GM12878 (cell line): ENCODE measurements around the gene INPP4B. TPM values are rescaled to one million over a fixed set of nuclear protein-coding genes. Genes with fewer than 3 reads are reported as not detected.

Source experiments
- EGR1 ChIP-seq, 2 experiments: IDR thresholded peaks; 1 replicate in 1 of 2; 2 replicates in 1 of 2; pipeline ENCODE4 v1.6.1; 2011 to 2012; ENCODE audit warnings: low read depth in 2 of 2, low read length in 2 of 2, borderline replicate concordance in 1 of 2, mild to moderate bottlenecking in 1 of 2, moderate library complexity in 1 of 2
- EZH2 ChIP-seq: IDR thresholded peaks from 2 replicates; pipeline ENCODE4 v1.6.1; 2012; ENCODE audit warnings: low read depth, mild to moderate bottlenecking, control low read depth, inconsistent platforms, low read length, borderline replicate concordance; ENCODE audit not compliant: control insufficient read depth
- FOS ChIP-seq: IDR thresholded peaks from 3 replicates; pipeline ENCODE4 v1.6.1; 2011; ENCODE audit warnings: borderline replicate concordance; ENCODE audit not compliant: insufficient read length; ENCODE audit errors: extremely low read depth
- GATAD2B ChIP-seq: fragments of 450-650 bp; conservative IDR thresholded peaks from 2 replicates; pipeline ENCODE4 v1.6.1; 2017; ENCODE audit warnings: low read depth, mild to moderate bottlenecking, moderate library complexity
- NFIC ChIP-seq: IDR thresholded peaks from 2 replicates; pipeline ENCODE4 v1.6.1; 2012; ENCODE audit warnings: low read depth, mild to moderate bottlenecking, inconsistent platforms, low read length, moderate library complexity
- NR2C1 ChIP-seq: fragments of 450-650 bp; IDR thresholded peaks from 2 replicates; pipeline ENCODE4 v1.6.1; 2017; ENCODE audit warnings: antibody characterized with exemption, mild to moderate bottlenecking, moderate library complexity
- PAX5 ChIP-seq: IDR thresholded peaks from 2 replicates; pipeline ENCODE4 v1.6.1; 2011; ENCODE audit warnings: low read depth, low read length, borderline replicate concordance
- SREBF1 ChIP-seq: IDR thresholded peaks from 2 replicates; pipeline ENCODE4 v1.6.1; 2012; ENCODE audit warnings: mild to moderate bottlenecking, low read length
- STAT3 ChIP-seq: IDR thresholded peaks from 2 replicates; pipeline ENCODE4 v1.6.1; 2011; ENCODE audit warnings: low read depth, low read length, improper control_type of control experiment
- TAF1 ChIP-seq: IDR thresholded peaks from 2 replicates; pipeline ENCODE4 v1.6.1; 2011; ENCODE audit warnings: mild to moderate bottlenecking, low read depth, low read length, borderline replicate concordance
- ZNF207 ChIP-seq: fragments of 450-650 bp; IDR thresholded peaks from 2 replicates; pipeline ENCODE4 v1.6.1; 2014; ENCODE audit warnings: antibody characterized with exemption, mild to moderate bottlenecking, borderline replicate concordance
- polyA plus RNA-seq, 11 experiments: library from polyadenylated mRNA; depleted of rRNA in 4 of 11; unstranded in 6 of 11; stranded (reverse) in 5 of 11; fragments of >200 nt; fragmentation: Nextera tagmentation in 4 of 11; fragmentation: Illumina TruSeq in 1 of 11; extraction: Ambion mirVana in 4 of 11; extraction: Trizol in 1 of 11; gene quantifications; 1 replicate in 1 of 11; 2 replicates in 10 of 11; pipeline versions ENCODE4 v1.2.1 to v1.2.3, GENCODE V29; 2011 to 2016; ENCODE audit warnings: inconsistent platforms in 2 of 11, missing spikeins in 2 of 11, low read depth in 1 of 11
- total RNA-seq, 4 experiments: library from RNA; depleted of rRNA in 3 of 4; stranded (reverse); fragments of >200 nt in 3 of 4; fragmentation: Illumina TruSeq in 1 of 4; extraction: Trizol in 1 of 4; gene quantifications; 2 replicates each; pipeline versions ENCODE4 v1.2.1 to v1.2.3, GENCODE V29; 2013 to 2021
- TF ChIP-seq, protein P1 (sequence below): fragments of 450-650 bp; IDR thresholded peaks from 2 replicates; pipeline ENCODE4 v1.6.1; 2017; ENCODE audit warnings: mild to moderate bottlenecking
- TF ChIP-seq, protein P2 (sequence below): fragments of 450-650 bp; formaldehyde crosslinking; IDR thresholded peaks from 2 replicates; pipeline ENCODE4 v1.4.0; 2020; ENCODE audit warnings: mild to moderate bottlenecking, moderate library complexity
- TF ChIP-seq, protein P3 (sequence below): IDR thresholded peaks from 2 replicates; pipeline ENCODE4 v1.6.1; 2011; ENCODE audit warnings: mild to moderate bottlenecking, low read depth, low read length, moderate library complexity; ENCODE audit not compliant: insufficient replicate concordance
- TF ChIP-seq, protein P4 (sequence below): fragments of 450-650 bp; IDR thresholded peaks from 2 replicates; pipeline ENCODE4 v1.6.1; 2017; ENCODE audit warnings: antibody characterized with exemption, mild to moderate bottlenecking, moderate library complexity
- TF ChIP-seq, protein P5 (sequence below): fragments of 450-650 bp; IDR thresholded peaks from 2 replicates; pipeline ENCODE4 v1.6.1; 2018; ENCODE audit warnings: borderline replicate concordance, mild to moderate bottlenecking; ENCODE audit not compliant: partially characterized antibody

Gene INPP4B
- total and polyA plus RNA-seq, 10 of the 15 experiments (the other 5 are each of a cell fraction or from before 2014, with no cell fraction given), result 0.53 to 11.2 (median 0.95) TPM

DNA sequence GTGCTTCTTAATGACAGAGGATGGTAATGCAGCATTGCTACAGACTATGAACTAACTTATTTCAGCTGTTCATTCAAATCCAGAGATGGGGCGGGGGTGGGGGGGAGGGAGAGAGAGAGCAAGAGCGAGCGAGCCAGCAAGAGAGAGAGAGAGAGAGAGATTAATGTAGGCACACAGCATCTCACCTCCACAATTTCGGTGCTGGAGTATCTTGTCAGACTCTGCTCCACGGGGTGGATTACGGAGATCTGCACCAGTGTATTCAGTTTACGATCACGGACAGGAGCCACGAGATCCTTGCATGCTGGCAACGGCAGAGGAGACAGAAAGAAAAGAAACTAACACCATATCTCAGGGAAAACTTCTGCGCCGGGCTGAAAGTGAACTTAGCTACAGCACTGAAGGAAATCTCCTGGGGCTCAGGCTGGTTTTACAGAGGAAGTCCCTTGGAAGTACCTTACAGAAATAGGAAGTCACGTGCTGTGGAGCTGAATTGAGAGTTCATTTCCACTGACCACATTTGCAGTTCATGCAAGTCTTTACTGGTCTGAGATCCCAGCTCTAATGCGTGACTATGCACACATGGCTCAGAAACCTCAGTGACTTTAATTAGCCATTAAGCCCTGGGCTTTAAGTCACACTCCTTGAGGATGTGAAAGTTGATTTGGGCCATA is 440.9 kb downstream of the INPP4B start (continued):
- TF ChIP-seq, protein P1, sequence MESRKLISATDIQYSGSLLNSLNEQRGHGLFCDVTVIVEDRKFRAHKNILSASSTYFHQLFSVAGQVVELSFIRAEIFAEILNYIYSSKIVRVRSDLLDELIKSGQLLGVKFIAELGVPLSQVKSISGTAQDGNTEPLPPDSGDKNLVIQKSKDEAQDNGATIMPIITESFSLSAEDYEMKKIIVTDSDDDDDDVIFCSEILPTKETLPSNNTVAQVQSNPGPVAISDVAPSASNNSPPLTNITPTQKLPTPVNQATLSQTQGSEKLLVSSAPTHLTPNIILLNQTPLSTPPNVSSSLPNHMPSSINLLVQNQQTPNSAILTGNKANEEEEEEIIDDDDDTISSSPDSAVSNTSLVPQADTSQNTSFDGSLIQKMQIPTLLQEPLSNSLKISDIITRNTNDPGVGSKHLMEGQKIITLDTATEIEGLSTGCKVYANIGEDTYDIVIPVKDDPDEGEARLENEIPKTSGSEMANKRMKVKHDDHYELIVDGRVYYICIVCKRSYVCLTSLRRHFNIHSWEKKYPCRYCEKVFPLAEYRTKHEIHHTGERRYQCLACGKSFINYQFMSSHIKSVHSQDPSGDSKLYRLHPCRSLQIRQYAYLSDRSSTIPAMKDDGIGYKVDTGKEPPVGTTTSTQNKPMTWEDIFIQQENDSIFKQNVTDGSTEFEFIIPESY, result no peak
- TF ChIP-seq EGR1 (IDR thresholded peaks at IDR 0.05; ENCODE audit: borderline replicate concordance in 1 of 2, low read depth in 2 of 2, low read length in 2 of 2) (0 out of 3 replicates have a peak, but pooled peaks of 1 of the 2 experiments have one; percentile 10), ZNF207 (no peak), TAF1 (no peak), SREBF1 (no peak), EZH2 (no peak), PAX5 (no peak), STAT3 (no peak), NFIC (peak; percentile 43; the same call in 1 of the 2 replicates), NR2C1 (0 out of 2 replicates have a peak, but pooled peaks have one; percentile 7), GATAD2B (peak; percentile 65), FOS (no peak)
- TF ChIP-seq, protein P2, sequence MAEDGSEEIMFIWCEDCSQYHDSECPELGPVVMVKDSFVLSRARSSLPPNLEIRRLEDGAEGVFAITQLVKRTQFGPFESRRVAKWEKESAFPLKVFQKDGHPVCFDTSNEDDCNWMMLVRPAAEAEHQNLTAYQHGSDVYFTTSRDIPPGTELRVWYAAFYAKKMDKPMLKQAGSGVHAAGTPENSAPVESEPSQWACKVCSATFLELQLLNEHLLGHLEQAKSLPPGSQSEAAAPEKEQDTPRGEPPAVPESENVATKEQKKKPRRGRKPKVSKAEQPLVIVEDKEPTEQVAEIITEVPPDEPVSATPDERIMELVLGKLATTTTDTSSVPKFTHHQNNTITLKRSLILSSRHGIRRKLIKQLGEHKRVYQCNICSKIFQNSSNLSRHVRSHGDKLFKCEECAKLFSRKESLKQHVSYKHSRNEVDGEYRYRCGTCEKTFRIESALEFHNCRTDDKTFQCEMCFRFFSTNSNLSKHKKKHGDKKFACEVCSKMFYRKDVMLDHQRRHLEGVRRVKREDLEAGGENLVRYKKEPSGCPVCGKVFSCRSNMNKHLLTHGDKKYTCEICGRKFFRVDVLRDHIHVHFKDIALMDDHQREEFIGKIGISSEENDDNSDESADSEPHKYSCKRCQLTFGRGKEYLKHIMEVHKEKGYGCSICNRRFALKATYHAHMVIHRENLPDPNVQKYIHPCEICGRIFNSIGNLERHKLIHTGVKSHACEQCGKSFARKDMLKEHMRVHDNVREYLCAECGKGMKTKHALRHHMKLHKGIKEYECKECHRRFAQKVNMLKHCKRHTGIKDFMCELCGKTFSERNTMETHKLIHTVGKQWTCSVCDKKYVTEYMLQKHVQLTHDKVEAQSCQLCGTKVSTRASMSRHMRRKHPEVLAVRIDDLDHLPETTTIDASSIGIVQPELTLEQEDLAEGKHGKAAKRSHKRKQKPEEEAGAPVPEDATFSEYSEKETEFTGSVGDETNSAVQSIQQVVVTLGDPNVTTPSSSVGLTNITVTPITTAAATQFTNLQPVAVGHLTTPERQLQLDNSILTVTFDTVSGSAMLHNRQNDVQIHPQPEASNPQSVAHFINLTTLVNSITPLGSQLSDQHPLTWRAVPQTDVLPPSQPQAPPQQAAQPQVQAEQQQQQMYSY (CRISPR knock-in tag), result no peak
- TF ChIP-seq, protein P3, sequence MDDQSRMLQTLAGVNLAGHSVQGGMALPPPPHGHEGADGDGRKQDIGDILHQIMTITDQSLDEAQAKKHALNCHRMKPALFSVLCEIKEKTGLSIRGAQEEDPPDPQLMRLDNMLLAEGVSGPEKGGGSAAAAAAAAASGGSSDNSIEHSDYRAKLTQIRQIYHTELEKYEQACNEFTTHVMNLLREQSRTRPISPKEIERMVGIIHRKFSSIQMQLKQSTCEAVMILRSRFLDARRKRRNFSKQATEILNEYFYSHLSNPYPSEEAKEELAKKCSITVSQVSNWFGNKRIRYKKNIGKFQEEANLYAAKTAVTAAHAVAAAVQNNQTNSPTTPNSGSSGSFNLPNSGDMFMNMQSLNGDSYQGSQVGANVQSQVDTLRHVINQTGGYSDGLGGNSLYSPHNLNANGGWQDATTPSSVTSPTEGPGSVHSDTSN, result no peak
- TF ChIP-seq, protein P4, sequence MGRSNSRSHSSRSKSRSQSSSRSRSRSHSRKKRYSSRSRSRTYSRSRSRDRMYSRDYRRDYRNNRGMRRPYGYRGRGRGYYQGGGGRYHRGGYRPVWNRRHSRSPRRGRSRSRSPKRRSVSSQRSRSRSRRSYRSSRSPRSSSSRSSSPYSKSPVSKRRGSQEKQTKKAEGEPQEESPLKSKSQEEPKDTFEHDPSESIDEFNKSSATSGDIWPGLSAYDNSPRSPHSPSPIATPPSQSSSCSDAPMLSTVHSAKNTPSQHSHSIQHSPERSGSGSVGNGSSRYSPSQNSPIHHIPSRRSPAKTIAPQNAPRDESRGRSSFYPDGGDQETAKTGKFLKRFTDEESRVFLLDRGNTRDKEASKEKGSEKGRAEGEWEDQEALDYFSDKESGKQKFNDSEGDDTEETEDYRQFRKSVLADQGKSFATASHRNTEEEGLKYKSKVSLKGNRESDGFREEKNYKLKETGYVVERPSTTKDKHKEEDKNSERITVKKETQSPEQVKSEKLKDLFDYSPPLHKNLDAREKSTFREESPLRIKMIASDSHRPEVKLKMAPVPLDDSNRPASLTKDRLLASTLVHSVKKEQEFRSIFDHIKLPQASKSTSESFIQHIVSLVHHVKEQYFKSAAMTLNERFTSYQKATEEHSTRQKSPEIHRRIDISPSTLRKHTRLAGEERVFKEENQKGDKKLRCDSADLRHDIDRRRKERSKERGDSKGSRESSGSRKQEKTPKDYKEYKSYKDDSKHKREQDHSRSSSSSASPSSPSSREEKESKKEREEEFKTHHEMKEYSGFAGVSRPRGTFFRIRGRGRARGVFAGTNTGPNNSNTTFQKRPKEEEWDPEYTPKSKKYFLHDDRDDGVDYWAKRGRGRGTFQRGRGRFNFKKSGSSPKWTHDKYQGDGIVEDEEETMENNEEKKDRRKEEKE, result no peak
- TF ChIP-seq, protein P5, sequence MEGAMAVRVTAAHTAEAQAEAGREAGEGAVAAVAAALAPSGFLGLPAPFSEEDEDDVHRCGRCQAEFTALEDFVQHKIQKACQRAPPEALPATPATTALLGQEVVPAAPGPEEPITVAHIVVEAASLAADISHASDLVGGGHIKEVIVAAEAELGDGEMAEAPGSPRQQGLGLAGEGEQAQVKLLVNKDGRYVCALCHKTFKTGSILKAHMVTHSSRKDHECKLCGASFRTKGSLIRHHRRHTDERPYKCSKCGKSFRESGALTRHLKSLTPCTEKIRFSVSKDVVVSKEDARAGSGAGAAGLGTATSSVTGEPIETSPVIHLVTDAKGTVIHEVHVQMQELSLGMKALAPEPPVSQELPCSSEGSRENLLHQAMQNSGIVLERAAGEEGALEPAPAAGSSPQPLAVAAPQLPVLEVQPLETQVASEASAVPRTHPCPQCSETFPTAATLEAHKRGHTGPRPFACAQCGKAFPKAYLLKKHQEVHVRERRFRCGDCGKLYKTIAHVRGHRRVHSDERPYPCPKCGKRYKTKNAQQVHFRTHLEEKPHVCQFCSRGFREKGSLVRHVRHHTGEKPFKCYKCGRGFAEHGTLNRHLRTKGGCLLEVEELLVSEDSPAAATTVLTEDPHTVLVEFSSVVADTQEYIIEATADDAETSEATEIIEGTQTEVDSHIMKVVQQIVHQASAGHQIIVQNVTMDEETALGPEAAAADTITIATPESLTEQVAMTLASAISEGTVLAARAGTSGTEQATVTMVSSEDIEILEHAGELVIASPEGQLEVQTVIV, result no peak
